Neutrophil (primary cell): ENCODE measurements around the gene PRKAA2.

Source experiments
- H3K27ac ChIP-seq: fragments of 200-600 bp; sonication (generic); 2 replicates; pipeline ENCODE4 v1.5.1; 2016; ENCODE audit warnings: mild to moderate bottlenecking, moderate library complexity
- H3K27me3 ChIP-seq: fragments of 200-600 bp; sonication (generic); 2 replicates; pipeline ENCODE4 v1.6.0; 2016; ENCODE audit warnings: mild to moderate bottlenecking
- H3K36me3 ChIP-seq: fragments of 200-600 bp; sonication (generic); 2 replicates; pipeline ENCODE4 v1.5.1; 2017
- H3K4me1 ChIP-seq, 2 experiments: fragments of 200-600 bp in 1 of 2; sonication (generic) in 1 of 2; 1 replicate in 1 of 2; 2 replicates in 1 of 2; pipeline versions ENCODE4 v1.5.1 to v1.6.1; 2013 to 2016; ENCODE audit warnings: low read depth in 1 of 2, low read length in 1 of 2, mild to moderate bottlenecking in 1 of 2, moderate library complexity in 1 of 2; ENCODE audit not compliant: control insufficient read depth in 1 of 2, insufficient read depth in 1 of 2
- H3K4me3 ChIP-seq, 2 experiments: fragments of 200-600 bp in 1 of 2; sonication (generic) in 1 of 2; 1 replicate in 1 of 2; 2 replicates in 1 of 2; pipeline ENCODE4 v1.5.1; 2013 to 2016; ENCODE audit warnings: low read depth in 1 of 2, low read length in 1 of 2, mild to moderate bottlenecking in 1 of 2, moderate library complexity in 1 of 2
- H3K9me3 ChIP-seq: fragments of 200-600 bp; sonication (generic); 2 replicates; pipeline ENCODE4 v1.5.1; 2016
- TF ChIP-seq, protein P1 (sequence below): fragments of 200-600 bp; sonication (generic); IDR thresholded peaks from 2 replicates; pipeline ENCODE4 v1.5.1; 2016; ENCODE audit warnings: antibody characterized with exemption

PRKAA2 gene

DNA sequence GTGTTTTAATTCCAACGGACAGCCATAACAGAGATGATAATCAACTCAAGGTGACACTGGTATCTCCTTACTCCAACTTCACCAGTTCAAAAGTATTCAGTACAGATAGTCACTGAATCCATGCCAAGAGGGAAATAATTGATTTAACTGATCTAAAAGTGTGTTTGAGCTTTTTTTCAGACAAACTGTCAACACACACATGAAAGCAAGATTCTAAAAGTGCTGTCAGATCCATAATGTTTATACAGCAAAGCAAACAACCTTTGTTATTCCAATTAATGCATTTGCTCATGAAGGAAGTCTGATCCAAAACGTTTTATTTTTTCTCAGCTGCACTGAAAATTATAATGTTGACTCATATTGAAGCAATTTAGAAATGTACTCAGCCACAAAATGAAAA, 5.9 kb upstream of the PRKAA2 start:
- TF ChIP-seq, protein P1, sequence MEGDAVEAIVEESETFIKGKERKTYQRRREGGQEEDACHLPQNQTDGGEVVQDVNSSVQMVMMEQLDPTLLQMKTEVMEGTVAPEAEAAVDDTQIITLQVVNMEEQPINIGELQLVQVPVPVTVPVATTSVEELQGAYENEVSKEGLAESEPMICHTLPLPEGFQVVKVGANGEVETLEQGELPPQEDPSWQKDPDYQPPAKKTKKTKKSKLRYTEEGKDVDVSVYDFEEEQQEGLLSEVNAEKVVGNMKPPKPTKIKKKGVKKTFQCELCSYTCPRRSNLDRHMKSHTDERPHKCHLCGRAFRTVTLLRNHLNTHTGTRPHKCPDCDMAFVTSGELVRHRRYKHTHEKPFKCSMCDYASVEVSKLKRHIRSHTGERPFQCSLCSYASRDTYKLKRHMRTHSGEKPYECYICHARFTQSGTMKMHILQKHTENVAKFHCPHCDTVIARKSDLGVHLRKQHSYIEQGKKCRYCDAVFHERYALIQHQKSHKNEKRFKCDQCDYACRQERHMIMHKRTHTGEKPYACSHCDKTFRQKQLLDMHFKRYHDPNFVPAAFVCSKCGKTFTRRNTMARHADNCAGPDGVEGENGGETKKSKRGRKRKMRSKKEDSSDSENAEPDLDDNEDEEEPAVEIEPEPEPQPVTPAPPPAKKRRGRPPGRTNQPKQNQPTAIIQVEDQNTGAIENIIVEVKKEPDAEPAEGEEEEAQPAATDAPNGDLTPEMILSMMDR, result no peak
- Histone ChIP-seq H3K36me3 (no peaks in the 10 kb centered on the region), H3K9me3 (no peaks in the 10 kb centered on the region), H3K27ac (no peak overlapping the region), H3K4me3 (no peak overlapping the region), H3K27me3 (peaks cover 59% of the 10 kb centered on the region), H3K4me1 (no peaks in the 10 kb centered on the region)

DNA sequence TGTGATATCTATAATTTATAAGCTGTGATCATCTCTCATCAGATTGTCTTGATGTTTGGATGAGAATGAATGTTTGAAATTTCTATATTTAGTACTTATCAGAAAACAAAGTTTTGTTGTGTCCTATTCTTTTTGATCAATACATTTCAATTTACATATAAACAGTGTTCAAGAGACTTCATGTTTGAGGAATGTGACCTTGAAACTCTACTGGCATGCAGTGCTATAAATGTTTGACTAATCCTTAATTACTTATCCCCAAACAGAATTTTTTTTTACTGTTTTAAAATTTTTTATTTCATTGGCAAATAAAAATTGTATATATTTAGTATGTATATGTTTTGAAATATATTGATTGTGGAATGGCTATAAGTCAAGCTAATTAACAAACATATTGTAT, 1.5 kb upstream of the PRKAA2 start:
- Histone ChIP-seq H3K27ac (no peak overlapping the region), H3K4me3 (no peak overlapping the region), H3K27me3 (peaks cover 91% of the 10 kb centered on the region), H3K36me3 (no peaks in the 10 kb centered on the region), H3K9me3 (no peaks in the 10 kb centered on the region), H3K4me1 (peaks cover 0 to 7% of the 10 kb centered on the region in 2 experiments)
- TF ChIP-seq, protein P1, result no peak

DNA sequence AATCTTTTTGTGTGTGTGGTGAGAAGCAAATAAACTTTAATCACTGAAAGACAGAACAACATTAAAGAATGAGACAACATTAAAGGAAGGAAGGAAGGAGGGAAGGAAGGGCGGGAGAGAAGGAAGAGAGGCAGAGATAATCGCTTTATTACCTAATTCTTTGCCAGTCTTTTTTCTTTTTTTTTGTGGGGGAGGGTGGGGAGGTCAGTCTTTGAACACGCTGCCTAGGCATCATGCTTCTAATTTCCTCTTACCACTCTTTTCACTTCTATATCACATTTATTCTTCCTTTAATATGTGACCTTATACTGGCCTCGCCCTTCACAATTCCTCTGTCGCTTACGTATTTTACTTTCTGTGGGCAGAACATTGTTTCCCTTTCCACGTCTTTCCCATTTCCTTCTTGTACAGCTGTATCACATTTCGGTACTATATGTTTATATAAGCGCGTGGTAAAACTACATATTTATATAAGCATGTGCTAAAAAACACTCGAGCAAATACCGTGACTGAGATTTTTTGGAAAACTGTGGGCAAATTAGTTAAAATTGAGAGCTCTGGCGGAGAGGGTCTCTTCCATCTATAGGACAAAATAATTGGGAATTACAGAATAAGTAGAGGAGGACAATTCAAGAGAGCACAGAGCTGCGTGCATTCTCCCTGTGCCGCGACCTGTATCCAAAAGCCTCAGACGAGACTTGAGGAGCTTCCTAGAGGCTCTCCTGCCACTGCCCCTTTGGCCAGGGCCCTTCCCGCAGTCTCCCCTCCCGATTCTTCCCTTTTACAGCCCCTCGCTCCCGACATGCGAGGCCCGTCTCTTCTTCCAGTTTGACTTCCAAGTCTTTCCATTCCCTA, 823 bp upstream of the PRKAA2 start:
- Histone ChIP-seq H3K27ac (no peak overlapping the region), H3K9me3 (no peaks in the 10 kb centered on the region), H3K36me3 (no peaks in the 10 kb centered on the region), H3K4me3 (peak overlapping the region in 1 of 2 experiments; percentile 8), H3K4me1 (peaks cover 0 to 7% of the 10 kb centered on the region in 2 experiments), H3K27me3 (peaks cover 91% of the 10 kb centered on the region)
- TF ChIP-seq, protein P1, result no peak

DNA sequence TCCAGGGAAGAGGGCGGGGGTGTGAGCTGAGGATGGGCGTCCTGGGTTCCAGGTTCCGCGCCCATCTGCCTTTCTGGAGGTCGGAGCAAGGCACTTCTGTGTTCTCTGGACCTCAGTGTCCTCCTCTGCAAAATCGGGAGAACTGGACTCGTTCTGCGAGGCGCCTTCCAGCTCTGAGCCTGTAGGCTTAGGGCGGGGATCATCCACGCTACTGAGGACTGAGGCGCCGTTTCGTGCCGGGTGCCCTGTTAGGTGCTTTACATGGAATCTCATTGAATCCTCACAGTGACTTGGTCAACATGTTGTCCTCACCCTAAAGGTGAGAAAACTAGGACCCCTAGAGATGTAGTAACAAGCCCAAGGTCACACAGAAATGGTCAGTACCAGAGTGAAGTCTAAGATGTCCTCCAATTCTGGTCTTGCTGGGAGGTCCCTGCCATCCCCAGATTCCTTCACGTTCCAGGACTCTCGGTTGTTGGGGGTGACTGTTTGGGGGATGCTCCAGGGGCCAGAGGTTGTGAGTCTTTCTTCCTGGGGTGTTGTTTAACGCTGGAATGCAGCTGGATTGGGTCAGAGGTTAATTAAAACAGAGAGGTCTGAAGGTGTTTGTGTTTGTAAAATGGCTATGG, 677 bp downstream of the PRKAA2 start:
- H3K27ac ChIP-seq, result no peak overlapping the region
- H3K4me3 ChIP-seq, result no peak overlapping the region
- TF ChIP-seq, protein P1, result no peak
- peaks cover 0 to 7% of the 10 kb centered on the region in 2 experiments for H3K4me1 ChIP-seq
- no peaks in the 10 kb centered on the region for H3K36me3 ChIP-seq
- no peaks in the 10 kb centered on the region for H3K9me3 ChIP-seq
- peaks cover 88% of the 10 kb centered on the region for H3K27me3 ChIP-seq

DNA sequence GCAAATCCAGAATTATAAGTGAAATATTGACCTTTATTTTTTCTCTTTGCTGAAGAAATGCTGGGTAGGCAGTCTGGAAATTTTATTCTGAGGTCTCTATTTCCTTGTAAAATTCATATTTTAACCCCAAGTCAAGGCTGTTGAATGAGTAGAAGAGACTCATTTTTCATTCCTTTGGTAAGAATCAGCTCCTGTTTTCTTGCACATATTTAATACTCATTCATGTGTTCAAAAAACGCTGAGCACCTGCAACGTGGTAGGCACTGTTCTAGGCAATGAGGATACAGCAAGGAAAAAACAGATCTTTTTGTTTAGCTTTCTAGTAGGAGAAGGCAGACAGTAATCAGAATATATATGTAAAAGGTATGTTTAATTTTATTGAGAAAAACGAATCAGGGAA, 1.5 kb downstream of the PRKAA2 start:
- Histone ChIP-seq H3K4me3 (no peak overlapping the region), H3K9me3 (no peaks in the 10 kb centered on the region), H3K27me3 (peaks cover 87% of the 10 kb centered on the region), H3K4me1 (peaks cover 0 to 7% of the 10 kb centered on the region in 2 experiments), H3K36me3 (no peaks in the 10 kb centered on the region), H3K27ac (no peak overlapping the region)
- TF ChIP-seq, protein P1, result no peak
